Measurements from ENCODE around the gene B3GALT2.

- no peak for TF ChIP-seq CTCF (conservative IDR thresholded peaks at IDR 0.05; ENCODE audit: low read length)
- TF ChIP-seq EZH2phosphoT487 (IDR thresholded peaks at IDR 0.05; ENCODE audit: borderline replicate concordance) = no peak
These were observed 35.2 kb upstream of the B3GALT2 start for GRCh38 chr1:193221651-193222050.

Data from Loucy (cell line).